A549 (cell line): ENCODE measurements around the gene BAIAP2L1. TPM values are rescaled to one million over a fixed set of nuclear protein-coding genes. Genes with fewer than 3 reads are reported as not detected.
A peak's percentile ranks its signal among the peaks of the same experiment; 100 is the strongest.

Experiments
- ATAC-seq, 2 experiments: fragments of 200-7000 bp in 1 of 2; fragments of >200 bp in 1 of 2; cut with Nextera tagmentation in 1 of 2; cut with Tn5 transposase in 1 of 2; 3 replicates each; pipeline versions ENCODE4 v1.8.0 to v1.9.1; 2018 to 2020; ENCODE audit warnings: mild to moderate bottlenecking in 1 of 2, moderate library complexity in 1 of 2
- CTCF ChIA-PET: fragments of 300-600 bp; sonication (Branson Sonifier 250); formaldehyde crosslinking; extraction: SDS; loops from one replicate; lab custom pipeline; 2021; ENCODE audit warnings: antibody characterized with exemption, inconsistent platforms; lab: Yijun Ruan, JAX
- POLR2A ChIA-PET: fragments of 350-600 bp; formaldehyde crosslinking; extraction: SDS; loops from one replicate; lab custom pipeline; 2021; ENCODE audit warnings: antibody characterized with exemption, inconsistent platforms; lab: Yijun Ruan, JAX
- DNase-seq, 2 experiments: peaks; one replicate each; pipeline versions ENCODE4 v3.0.0 to v3.0.0-alpha.2; 2011 to 2016; ENCODE audit warnings: low read depth in 1 of 2, low spot score in 1 of 2
- FAIRE-seq: peaks from 2 replicates; lab custom pipeline; 2011; peaks lifted over from hg19 to GRCh38; lab: Jason Lieb, UNC
- H3K27ac ChIP-seq, 2 experiments: fragments of >200 bp; sonication (Bioruptor Twin); formaldehyde crosslinking; 3 replicates each; pipeline ENCODE4 v1.5.1; 2016 to 2017
- H3K4me1 ChIP-seq: fragments of >200 bp; sonication (Bioruptor Twin); formaldehyde crosslinking; 3 replicates; pipeline ENCODE4 v1.6.1; 2016
- H3K4me2 ChIP-seq: fragments of >200 bp; sonication (Bioruptor Twin); formaldehyde crosslinking; 3 replicates; pipeline ENCODE4 v1.6.1; 2016
- H3K4me3 ChIP-seq: fragments of >200 bp; sonication (Bioruptor Twin); formaldehyde crosslinking; 3 replicates; pipeline ENCODE4 v1.5.1; 2016
- H3K9me3 ChIP-seq: fragments of >200 bp; sonication (Bioruptor Twin); formaldehyde crosslinking; 3 replicates; pipeline ENCODE4 v1.6.1; 2016
- BCL3 ChIP-seq: fragments of >200 bp; sonication (Bioruptor Twin); formaldehyde crosslinking; IDR thresholded peaks from 3 replicates; pipeline ENCODE4 v1.6.1; 2016
- CEBPB ChIP-seq, 2 experiments: fragments of >200 bp in 1 of 2; sonication (Bioruptor Twin) in 1 of 2; formaldehyde crosslinking in 1 of 2; IDR thresholded peaks; 2 replicates each; pipeline ENCODE4 v1.6.1; 2012 to 2016
- CHD4 ChIP-seq: fragments of 200-600 bp; sonication (generic); IDR thresholded peaks from 2 replicates; pipeline ENCODE4 v1.6.1; 2016; ENCODE audit warnings: antibody characterized with exemption, mild to moderate bottlenecking, borderline replicate concordance
- CTCF ChIP-seq: fragments of >200 bp; sonication (Bioruptor Twin); formaldehyde crosslinking; IDR thresholded peaks from 3 replicates; pipeline ENCODE4 v1.5.1; 2016
- E2F6 ChIP-seq: IDR thresholded peaks from 2 replicates; pipeline ENCODE4 v1.6.1; 2012; ENCODE audit warnings: low read depth, borderline replicate concordance
- ESRRA ChIP-seq: fragments of 150-350 bp; IDR thresholded peaks from 2 replicates; pipeline ENCODE4 v1.6.1; 2014; ENCODE audit warnings: mild to moderate bottlenecking, low read length, borderline replicate concordance
- HES2 ChIP-seq: fragments of >200 bp; sonication (Bioruptor Twin); formaldehyde crosslinking; IDR thresholded peaks from 2 replicates; pipeline ENCODE4 v1.6.1; 2016
- HMGXB4 ChIP-seq: fragments of 250-450 bp; sonication (Bioruptor Pico); IDR thresholded peaks from 2 replicates; pipeline ENCODE4 v1.5.0; 2021; ENCODE audit warnings: mild to moderate bottlenecking, moderate library complexity, borderline replicate concordance
- KDM5A ChIP-seq: fragments of 200-600 bp; sonication (generic); IDR thresholded peaks from 2 replicates; pipeline ENCODE4 v1.6.1; 2016; ENCODE audit warnings: antibody characterized with exemption, mild to moderate bottlenecking
- MAFK ChIP-seq: fragments of 450-650 bp; IDR thresholded peaks from 2 replicates; pipeline ENCODE4 v1.6.1; 2014; ENCODE audit not compliant: partially characterized antibody
- MAX ChIP-seq: IDR thresholded peaks from 2 replicates; pipeline ENCODE4 v1.6.1; 2012
- MYC ChIP-seq: IDR thresholded peaks from 2 replicates; pipeline ENCODE4 v1.6.1; 2012; ENCODE audit warnings: mild to moderate bottlenecking, inconsistent platforms, low read length, improper control_type of control experiment, borderline replicate concordance
- NPAS2 ChIP-seq: fragments of 250-450 bp; sonication (Bioruptor Pico); IDR thresholded peaks from 2 replicates; pipeline ENCODE4 v1.8.0; 2022; ENCODE audit warnings: mild to moderate bottlenecking, moderate library complexity, borderline replicate concordance
- PBX3 ChIP-seq: IDR thresholded peaks from 2 replicates; pipeline ENCODE4 v1.6.1; 2012
- POLR2AphosphoS2 ChIP-seq: conservative IDR thresholded peaks from 2 replicates; pipeline ENCODE4 v1.6.1; 2012; ENCODE audit warnings: low read length, improper control_type of control experiment, inconsistent platforms
- RAD21 ChIP-seq, 2 experiments: fragments of >200 bp in 1 of 2; sonication (Bioruptor Twin) in 1 of 2; formaldehyde crosslinking in 1 of 2; IDR thresholded peaks in 1 of 2; conservative IDR thresholded peaks in 1 of 2; 2 replicates in 1 of 2; 3 replicates in 1 of 2; pipeline ENCODE4 v1.6.1; 2012 to 2018; ENCODE audit warnings: inconsistent platforms in 1 of 2
- RCOR1 ChIP-seq: fragments of 150-350 bp; IDR thresholded peaks from 2 replicates; pipeline ENCODE4 v1.6.1; 2014; ENCODE audit warnings: antibody characterized with exemption, low read length, low read depth
- RFX5 ChIP-seq: fragments of 450-650 bp; IDR thresholded peaks from 2 replicates; pipeline ENCODE4 v1.7.1; 2014; ENCODE audit warnings: antibody characterized with exemption, mild to moderate bottlenecking, moderate library complexity
- RNF2 ChIP-seq: fragments of 200-600 bp; sonication (generic); IDR thresholded peaks from 2 replicates; pipeline ENCODE4 v1.6.1; 2016; ENCODE audit warnings: low read depth, mild to moderate bottlenecking, antibody characterized with exemption, moderate library complexity, borderline replicate concordance
- SMC3 ChIP-seq: fragments of >200 bp; sonication (Bioruptor Twin); formaldehyde crosslinking; IDR thresholded peaks from 3 replicates; pipeline ENCODE4 v1.6.1; 2018; ENCODE audit warnings: inconsistent platforms
- SREBF2 ChIP-seq: fragments of 450-650 bp; IDR thresholded peaks from 2 replicates; pipeline ENCODE4 v1.6.1; 2014; ENCODE audit warnings: mild to moderate bottlenecking, moderate library complexity
- WGBS: methylation state at CpG from one replicate; pipeline ENCODE4 v1.1.6; 2017; ENCODE audit errors: missing lambda C conversion rate; 5-methylcytosine and 5-hydroxymethylcytosine counted together
- polyA plus RNA-seq, 4 experiments: library from polyadenylated mRNA; depleted of rRNA in 3 of 4; stranded (reverse); fragments of >200 nt; fragmentation: RNase III in 1 of 4; extraction: RNeasy Plus Mini Kit Qiagen cat#74134 plus additional on column Dnase treatment in 1 of 4; gene quantifications; 2 replicates in 3 of 4; 3 replicates in 1 of 4; pipeline ENCODE4 v1.2.3, GENCODE V29; 2011 to 2017

Gene BAIAP2L1
- polyA plus RNA-seq, 2 of the 4 experiments (the other 2 are of a cell fraction) = 39.4 to 89.3 TPM

- TF ChIP-seq HES2 (no peak), HMGXB4 (CRISPR knock-in tag) (no peak), KDM5A (no peak), NPAS2 (CRISPR knock-in tag) (no peak), BCL3 (no peak), MYC (no peak), SREBF2 (no peak), PBX3 (no peak), CEBPB (IDR thresholded peaks at IDR 0.05) (no peak), SMC3 (no peak), RFX5 (no peak), E2F6 (no peak), CHD4 (no peak)
- ChIA-PET POLR2A (interaction anchor here (0.7 kb wide), 1 partner anchor 51 kb away, joined by 3 read pairs; no protein-coding TSS in a partner anchor), CTCF (interaction anchor here (0.8 to 3.5 kb wide), 3 partner anchors 9 to 39 kb away, joined by 3 to 21 read pairs (median 3); partner anchors contain the start of gene BAIAP2L1)
- Histone ChIP-seq H3K4me1 (peaks cover 46% of the 10 kb centered on the region), H3K4me3 (no peak overlapping the region), H3K27ac (peak overlapping the region in 1 of 2 experiments; percentile 59; a peak in 3 of 6 replicates), H3K9me3 (no peaks in the 10 kb centered on the region), H3K4me2 (no peak overlapping the region)
- DNase-seq = no peak
- WGBS = 90% methylated on average over 4 of the region's 4 CpGs
- ATAC-seq = no peak
- no peak for FAIRE-seq
Observed at GRCh38 chr7:98362517-98362916, 38.4 kb downstream of the BAIAP2L1 start.

- ChIA-PET CTCF (interaction anchor here (0.5 to 3.5 kb wide), 12 partner anchors 8 to 409 kb away, joined by 3 to 21 read pairs (median 4); partner anchors contain the start of gene BAIAP2L1), POLR2A (interaction anchor here (0.6 to 1.3 kb wide), 4 partner anchors 11 to 41 kb away, joined by 3 to 14 read pairs (median 3); partner anchors contain the start of gene BAIAP2L1)
- no peak overlapping the region for H3K4me3 ChIP-seq
- ATAC-seq = peak; percentile 80 to 90
- FAIRE-seq = no peak
- peak overlapping the region; percentile 55 for H3K4me2 ChIP-seq
- peak; percentile 61 to 87 for DNase-seq
- 36% methylated on average over 10 of the region's 10 CpGs for WGBS
- no peak for TF ChIP-seq RNF2
- TF ChIP-seq MAFK = peak; percentile 85
- no peak for TF ChIP-seq RCOR1
- peak; percentile 54; the same call in 1 of the 2 replicates for TF ChIP-seq ESRRA
- TF ChIP-seq CTCF = no peak; the same call in 2 of the 3 replicates
- peak; percentile 16; the same call in 1 of the 2 replicates for TF ChIP-seq MAX
- TF ChIP-seq RAD21 (conservative IDR thresholded peaks at IDR 0.05 in 1 of 2, IDR thresholded peaks at IDR 0.05 in 1 of 2) = peak; percentile 19 to 43; a peak in 1 of 5 replicates
- 0 out of 4 replicates have a peak, but pooled peaks of 1 of the 2 experiments have one; percentile 2 for TF ChIP-seq CEBPB (IDR thresholded peaks at IDR 0.05)
- no peak for TF ChIP-seq POLR2AphosphoS2
- TF ChIP-seq SMC3 = peak; percentile 44; the same call in 1 of the 3 replicates
- H3K9me3 ChIP-seq = no peaks in the 10 kb centered on the region
- H3K27ac ChIP-seq = peak overlapping the region; percentile 72 to 95
- peaks cover 66% of the 10 kb centered on the region for H3K4me1 ChIP-seq
Observed at GRCh38 chr7:98360221-98361130, 40.4 kb downstream of the BAIAP2L1 start.
